ENCODE results near the gene UBE3D.

- TF ChIP-seq, protein P1, sequence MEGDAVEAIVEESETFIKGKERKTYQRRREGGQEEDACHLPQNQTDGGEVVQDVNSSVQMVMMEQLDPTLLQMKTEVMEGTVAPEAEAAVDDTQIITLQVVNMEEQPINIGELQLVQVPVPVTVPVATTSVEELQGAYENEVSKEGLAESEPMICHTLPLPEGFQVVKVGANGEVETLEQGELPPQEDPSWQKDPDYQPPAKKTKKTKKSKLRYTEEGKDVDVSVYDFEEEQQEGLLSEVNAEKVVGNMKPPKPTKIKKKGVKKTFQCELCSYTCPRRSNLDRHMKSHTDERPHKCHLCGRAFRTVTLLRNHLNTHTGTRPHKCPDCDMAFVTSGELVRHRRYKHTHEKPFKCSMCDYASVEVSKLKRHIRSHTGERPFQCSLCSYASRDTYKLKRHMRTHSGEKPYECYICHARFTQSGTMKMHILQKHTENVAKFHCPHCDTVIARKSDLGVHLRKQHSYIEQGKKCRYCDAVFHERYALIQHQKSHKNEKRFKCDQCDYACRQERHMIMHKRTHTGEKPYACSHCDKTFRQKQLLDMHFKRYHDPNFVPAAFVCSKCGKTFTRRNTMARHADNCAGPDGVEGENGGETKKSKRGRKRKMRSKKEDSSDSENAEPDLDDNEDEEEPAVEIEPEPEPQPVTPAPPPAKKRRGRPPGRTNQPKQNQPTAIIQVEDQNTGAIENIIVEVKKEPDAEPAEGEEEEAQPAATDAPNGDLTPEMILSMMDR (IDR thresholded peaks at IDR 0.05; ENCODE audit: poor library complexity), result no peak
- no peak for TF ChIP-seq EZH2 (IDR thresholded peaks at IDR 0.05; ENCODE audit: borderline replicate concordance)
Measured at GRCh38 chr6:82968708-82969107, 96.9 kb downstream of the UBE3D start.
